Hepatocyte (in vitro differentiated cells): ENCODE data around the gene PRMT5. TPM values are rescaled to one million over a fixed set of nuclear protein-coding genes. Genes with fewer than 3 reads are reported as not detected.

Source experiments
- DNase-seq: peaks from one replicate; pipeline ENCODE4 v3.0.0-alpha.2; 2016; ENCODE audit warnings: low spot score
- H2AFZ ChIP-seq: fragments of 200-600 bp; sonication (generic); 2 replicates; pipeline ENCODE4 v1.6.0; 2016; ENCODE audit warnings: antibody characterized with exemption, mild to moderate bottlenecking
- H3K27ac ChIP-seq: fragments of 200-600 bp; sonication (generic); 2 replicates; pipeline ENCODE4 v1.5.1; 2016; ENCODE audit warnings: mild to moderate bottlenecking
- H3K27me3 ChIP-seq: fragments of 200-600 bp; sonication (generic); 2 replicates; pipeline ENCODE4 v1.6.1; 2016
- H3K36me3 ChIP-seq: fragments of 200-600 bp; sonication (generic); replicated peaks from 2 replicates; pipeline ENCODE4 v1.5.1; 2016; ENCODE audit warnings: low read depth; ENCODE audit not compliant: insufficient read depth
- H3K4me1 ChIP-seq: fragments of 200-600 bp; sonication (generic); 2 replicates; pipeline ENCODE4 v1.5.1; 2016; ENCODE audit warnings: mild to moderate bottlenecking, moderate library complexity; ENCODE audit not compliant: insufficient read depth
- H3K4me2 ChIP-seq: fragments of 200-600 bp; sonication (generic); 2 replicates; pipeline ENCODE4 v1.6.0; 2016
- H3K4me3 ChIP-seq: fragments of 200-600 bp; sonication (generic); 2 replicates; pipeline ENCODE4 v1.5.1; 2016; ENCODE audit warnings: mild to moderate bottlenecking
- H3K79me2 ChIP-seq: fragments of 200-600 bp; sonication (generic); 2 replicates; pipeline ENCODE4 v1.6.0; 2017; ENCODE audit warnings: mild to moderate bottlenecking
- H3K9me2 ChIP-seq: fragments of 200-600 bp; sonication (generic); replicated peaks from 2 replicates; pipeline ENCODE4 v1.6.0; 2017; ENCODE audit warnings: mild to moderate bottlenecking; ENCODE audit not compliant: insufficient read depth
- H3K9me3 ChIP-seq: fragments of 200-600 bp; sonication (generic); 2 replicates; pipeline ENCODE4 v1.5.1; 2016; ENCODE audit warnings: low read depth, mild to moderate bottlenecking
- H4K20me1 ChIP-seq: fragments of 200-600 bp; sonication (generic); 2 replicates; pipeline ENCODE4 v1.6.0; 2016; ENCODE audit warnings: mild to moderate bottlenecking; ENCODE audit not compliant: insufficient read depth, poor library complexity, severe bottlenecking
- CTCF ChIP-seq: fragments of 200-600 bp; sonication (generic); IDR thresholded peaks from 2 replicates; pipeline ENCODE4 v1.5.1; 2016; ENCODE audit warnings: antibody characterized with exemption, mild to moderate bottlenecking; ENCODE audit not compliant: poor library complexity
- EZH2 ChIP-seq: fragments of 200-600 bp; sonication (generic); IDR thresholded peaks from 2 replicates; pipeline ENCODE4 v1.6.1; 2016; ENCODE audit warnings: antibody characterized with exemption, mild to moderate bottlenecking, borderline replicate concordance
- EZH2phosphoT487 ChIP-seq: fragments of 200-600 bp; sonication (generic); IDR thresholded peaks from one replicate; pipeline ENCODE4 v1.6.1; 2018; ENCODE audit warnings: antibody characterized with exemption, mild to moderate bottlenecking, low read depth, moderate library complexity; ENCODE audit not compliant: unreplicated experiment, severe bottlenecking
- WGBS: methylation state at CpG from one replicate; pipeline ENCODE4 v1.1.6; 2016; ENCODE audit warnings: low lambda C conversion rate; ENCODE audit errors: missing lambda C conversion rate; 5-methylcytosine and 5-hydroxymethylcytosine counted together
- polyA plus RNA-seq: library from polyadenylated mRNA; unstranded; fragments of >200 nt; fragmentation: Nextera tagmentation; extraction: Ambion mirVana; gene quantifications from 2 replicates; pipeline ENCODE4 v1.2.1, GENCODE V29; 2016
- total RNA-seq: library from RNA; depleted of rRNA; stranded (reverse); fragments of >200 nt; gene quantifications from 2 replicates; pipeline ENCODE4 v1.2.3, GENCODE V29; 2014

PRMT5 gene
- total and polyA plus RNA-seq, 2 experiments from 2014 or later, result 52.2 to 72.3 TPM

- Histone ChIP-seq H3K9me3 (no peaks in the 10 kb centered on the region), H3K27me3 (no peaks in the 10 kb centered on the region), H2AFZ (peak overlapping the region; percentile 85), H4K20me1 (no peaks in the 10 kb centered on the region), H3K4me3 (peak overlapping the region; percentile 47), H3K4me2 (peak overlapping the region; percentile 83), H3K27ac (peak overlapping the region; percentile 91), H3K9me2 (no peaks in the 10 kb centered on the region), H3K79me2 (peaks cover 4% of the 10 kb centered on the region), H3K4me1 (peaks cover 36% of the 10 kb centered on the region), H3K36me3 (no peaks in the 10 kb centered on the region)
- peak; percentile 78 for DNase-seq
- 4% methylated on average over 55 of the region's 77 CpGs for WGBS
- TF ChIP-seq CTCF (peak; percentile 32), EZH2phosphoT487 (no peak), EZH2 (no peak)
Observed at GRCh38 chr14:22886500-22887259, 42.5 kb downstream of the PRMT5 start.

- WGBS, result 94% methylated on average over 21 of the region's 21 CpGs
- Histone ChIP-seq H3K79me2 (peaks cover 4% of the 10 kb centered on the region), H4K20me1 (no peaks in the 10 kb centered on the region), H3K36me3 (no peaks in the 10 kb centered on the region), H2AFZ (peak overlapping the region; percentile 85), H3K4me3 (no peak overlapping the region), H3K9me3 (no peaks in the 10 kb centered on the region), H3K4me1 (peaks cover 36% of the 10 kb centered on the region), H3K27ac (peak overlapping the region; percentile 91), H3K9me2 (no peaks in the 10 kb centered on the region), H3K27me3 (no peaks in the 10 kb centered on the region), H3K4me2 (peak overlapping the region; percentile 83)
- TF ChIP-seq EZH2 (no peak), EZH2phosphoT487 (no peak), CTCF (no peak)
- DNase-seq, result no peak
Observed at GRCh38 chr14:22885975-22886374, 43.2 kb downstream of the PRMT5 start.

- Histone ChIP-seq H3K27me3 (no peaks in the 10 kb centered on the region), H3K9me3 (no peaks in the 10 kb centered on the region), H4K20me1 (no peaks in the 10 kb centered on the region), H3K4me2 (no peak overlapping the region), H2AFZ (no peak overlapping the region), H3K4me3 (no peak overlapping the region), H3K4me1 (peaks cover 36% of the 10 kb centered on the region), H3K9me2 (no peaks in the 10 kb centered on the region), H3K36me3 (no peaks in the 10 kb centered on the region), H3K79me2 (peaks cover 4% of the 10 kb centered on the region), H3K27ac (peak overlapping the region; percentile 91)
- DNase-seq, result peak; percentile 70
- TF ChIP-seq EZH2, result no peak
- TF ChIP-seq CTCF, result no peak
- TF ChIP-seq EZH2phosphoT487, result no peak
- WGBS, result 94% methylated on average over 11 of the region's 11 CpGs
Observed at GRCh38 chr14:22884738-22885523, 44.2 kb downstream of the PRMT5 start.
